ENCODE measurements around the gene DOCK8.

- TF ChIP-seq SP1 (IDR thresholded peaks at IDR 0.05) (no peak), BHLHE40 (IDR thresholded peaks at IDR 0.05; ENCODE audit: borderline replicate concordance) (no peak), TARDBP (IDR thresholded peaks at IDR 0.05) (no peak), SUZ12 (IDR thresholded peaks at IDR 0.05) (no peak), FOXK2 (IDR thresholded peaks at IDR 0.05) (no peak)
These were observed 3.6 kb upstream of the DOCK8 start for GRCh38 chr9:211036-211435.
